ENCODE measurements around the gene TFB2M. TPM values are rescaled to one million over a fixed set of nuclear protein-coding genes. Genes with fewer than 3 reads are reported as not detected.

The TFB2M gene
- total and polyA plus RNA-seq, 10 of the 15 experiments (the other 5 are each of a cell fraction or from before 2014, with no cell fraction given): 25.2 to 66.0 (median 36.1) TPM

DNA sequence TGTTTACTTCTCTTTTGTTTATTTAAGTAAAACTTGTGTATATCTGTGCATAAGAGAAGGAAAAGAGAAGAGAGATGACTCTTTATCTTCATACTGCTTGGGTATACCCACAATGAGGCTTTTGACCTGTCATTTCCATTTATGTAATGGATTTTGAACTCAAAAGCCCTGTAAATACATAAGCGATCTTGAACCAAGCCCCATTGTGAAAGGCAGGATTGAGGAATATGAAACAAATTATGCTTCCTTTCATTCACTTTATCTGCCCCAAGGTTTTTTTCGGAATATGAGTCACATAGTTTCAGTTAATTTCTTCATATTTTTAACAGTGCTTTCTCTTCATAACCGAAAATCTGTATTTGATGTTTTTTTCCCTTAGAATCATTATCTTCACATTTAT lies 21.5 kb upstream of the TFB2M start:
- ChIA-PET SMC1A (ENCODE audit: uncharacterized antibody, unreplicated experiment) (no interaction called here), RAD21 (ENCODE audit: unreplicated experiment) (no interaction called here), CTCF (no interaction called here), POLR2A (no interaction called here)
- Histone ChIP-seq H3K4me3 (no peak overlapping the region), H3K9me3 (replicated peaks; ENCODE audit: control insufficient read depth, insufficient read depth, low read length) (peaks cover 4% of the 10 kb centered on the region; the same call in 2 of the 3 replicates), H3K4me2 (ENCODE audit: control insufficient read depth, insufficient read depth) (no peak overlapping the region), H4K20me1 (ENCODE audit: control insufficient read depth, insufficient read depth) (no peaks in the 10 kb centered on the region), H3K9ac (ENCODE audit: control insufficient read depth, insufficient read depth, low read length) (no peak overlapping the region), H3K4me1 (ENCODE audit: control insufficient read depth, insufficient read depth, low read length) (peaks cover 12% of the 10 kb centered on the region; the same call in 1 of the 2 replicates), H3K27ac (ENCODE audit: control insufficient read depth, insufficient read depth) (no peak overlapping the region), H3K79me2 (ENCODE audit: control insufficient read depth, insufficient read depth, low read length) (peaks cover 8% of the 10 kb centered on the region), H3K36me3 (ENCODE audit: control insufficient read depth in 2 of 2, insufficient read depth in 2 of 2, low read length in 1 of 2) (peaks cover 2 to 4% of the 10 kb centered on the region in 2 experiments; a peak in 3 of 4 replicates), H3K27me3 (replicated peaks in 1 of 2; ENCODE audit: control insufficient read depth in 2 of 2, insufficient read depth in 2 of 2, low read length in 1 of 2) (no peaks in the 10 kb centered on the region), H2AFZ (ENCODE audit: control insufficient read depth, low read depth, low read length) (no peak overlapping the region)
- no TSS peak for BruUV-seq (replicated peaks)
- no peak for DNase-seq (ENCODE audit: low read depth, low spot score)
- in situ Hi-C loops (cut with MboI): no loop called here
- no peak for FAIRE-seq
- WGBS (ENCODE audit: insufficient coverage, insufficient replicate concordance, low lambda C conversion rate, missing lambda C conversion rate): 95% methylated on average over 3 of the region's 3 CpGs
- TF ChIP-seq RB1 (IDR thresholded peaks at IDR 0.05; ENCODE audit: borderline replicate concordance): no peak
- TF ChIP-seq IKZF1 (conservative IDR thresholded peaks at IDR 0.05): no peak
- no peak for TF ChIP-seq MYC (IDR thresholded peaks at IDR 0.05; ENCODE audit: insufficient read depth, insufficient read length, insufficient replicate concordance, low read length, severe bottlenecking)
- TF ChIP-seq CREM (IDR thresholded peaks at IDR 0.05; ENCODE audit: low read depth): no peak
- TF ChIP-seq NFYB (IDR thresholded peaks at IDR 0.05; ENCODE audit: insufficient read depth, low read depth, low read length): no peak
- TF ChIP-seq SREBF2 (IDR thresholded peaks at IDR 0.05; ENCODE audit: low read length): no peak
- no peak for TF ChIP-seq PAX5 (IDR thresholded peaks at IDR 0.05; ENCODE audit: borderline replicate concordance, low read depth, low read length)
- TF ChIP-seq, protein P1, sequence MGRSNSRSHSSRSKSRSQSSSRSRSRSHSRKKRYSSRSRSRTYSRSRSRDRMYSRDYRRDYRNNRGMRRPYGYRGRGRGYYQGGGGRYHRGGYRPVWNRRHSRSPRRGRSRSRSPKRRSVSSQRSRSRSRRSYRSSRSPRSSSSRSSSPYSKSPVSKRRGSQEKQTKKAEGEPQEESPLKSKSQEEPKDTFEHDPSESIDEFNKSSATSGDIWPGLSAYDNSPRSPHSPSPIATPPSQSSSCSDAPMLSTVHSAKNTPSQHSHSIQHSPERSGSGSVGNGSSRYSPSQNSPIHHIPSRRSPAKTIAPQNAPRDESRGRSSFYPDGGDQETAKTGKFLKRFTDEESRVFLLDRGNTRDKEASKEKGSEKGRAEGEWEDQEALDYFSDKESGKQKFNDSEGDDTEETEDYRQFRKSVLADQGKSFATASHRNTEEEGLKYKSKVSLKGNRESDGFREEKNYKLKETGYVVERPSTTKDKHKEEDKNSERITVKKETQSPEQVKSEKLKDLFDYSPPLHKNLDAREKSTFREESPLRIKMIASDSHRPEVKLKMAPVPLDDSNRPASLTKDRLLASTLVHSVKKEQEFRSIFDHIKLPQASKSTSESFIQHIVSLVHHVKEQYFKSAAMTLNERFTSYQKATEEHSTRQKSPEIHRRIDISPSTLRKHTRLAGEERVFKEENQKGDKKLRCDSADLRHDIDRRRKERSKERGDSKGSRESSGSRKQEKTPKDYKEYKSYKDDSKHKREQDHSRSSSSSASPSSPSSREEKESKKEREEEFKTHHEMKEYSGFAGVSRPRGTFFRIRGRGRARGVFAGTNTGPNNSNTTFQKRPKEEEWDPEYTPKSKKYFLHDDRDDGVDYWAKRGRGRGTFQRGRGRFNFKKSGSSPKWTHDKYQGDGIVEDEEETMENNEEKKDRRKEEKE (IDR thresholded peaks at IDR 0.05): no peak
- TF ChIP-seq IRF4 (IDR thresholded peaks at IDR 0.05; ENCODE audit: low read depth, low read length): no peak
- TF ChIP-seq MTA3 (IDR thresholded peaks at IDR 0.05; ENCODE audit: borderline replicate concordance, low read length): no peak
- TF ChIP-seq JUND (IDR thresholded peaks at IDR 0.05; ENCODE audit: low read depth, low read length): no peak
- TF ChIP-seq CREB1 (IDR thresholded peaks at IDR 0.05; ENCODE audit: low read depth): no peak
- TF ChIP-seq TCF12 (IDR thresholded peaks at IDR 0.05; ENCODE audit: low read depth, low read length): no peak
- no peak for TF ChIP-seq ATF7 (IDR thresholded peaks at IDR 0.05; ENCODE audit: low read depth)
- ATAC-seq: no peak
- intact Hi-C loops (cut with micrococcal nuclease; ENCODE audit: unreplicated experiment): no loop called here
